ENCODE measurements around the gene ADGRL2. TPM values are rescaled to one million over a fixed set of nuclear protein-coding genes. Genes with fewer than 3 reads are reported as not detected.

ADGRL2 gene
- total and polyA plus RNA-seq, 5 donors from 2014 or later = not detected

DNA sequence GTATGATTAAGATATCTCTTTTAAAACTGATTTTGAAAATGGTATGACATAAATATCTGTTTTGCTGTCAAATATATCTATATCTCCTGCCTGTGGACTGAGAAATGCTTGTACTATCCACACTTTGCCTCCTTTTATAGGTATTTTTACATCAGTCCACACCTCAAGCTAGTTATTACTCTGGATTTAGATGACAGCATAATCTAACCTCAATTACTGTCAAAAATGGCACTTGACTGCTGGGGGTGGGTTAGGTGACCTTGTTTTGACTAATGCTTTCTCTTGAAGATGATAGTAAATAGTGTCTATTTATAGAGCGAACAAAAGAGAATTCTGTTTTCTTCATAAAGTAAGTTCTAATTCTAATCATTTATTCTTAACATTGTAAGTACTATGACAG, 9.1 kb downstream of the ADGRL2 start:
- ATAC-seq (ENCODE audit: low read depth in 2 of 2) = no peak
- Mint-ChIP-seq H3K4me1 (no peaks in the 10 kb centered on the region), H3K4me3 (no peak overlapping the region)

GRCh38 chr1:81811757-81812371, 11.1 kb downstream of the ADGRL2 start:
- Mint-ChIP-seq H3K27ac (no peak overlapping the region), H3K27me3 (no peaks in the 10 kb centered on the region), H3K36me3 (no peaks in the 10 kb centered on the region), H3K9me3 (peaks cover 0 to 4% (median 0%) of the 10 kb centered on the region in 7 donors), H3K4me3 (no peak overlapping the region), H3K4me1 (no peaks in the 10 kb centered on the region)
- H3K27me3 ChIP-seq (ENCODE audit: control insufficient read depth, insufficient read depth, low read length) = no peaks in the 10 kb centered on the region
- H3K36me3 ChIP-seq (ENCODE audit: control insufficient read depth, insufficient read depth, low read length) = no peaks in the 10 kb centered on the region
- no peaks in the 10 kb centered on the region for H3K9me3 ChIP-seq (ENCODE audit: control insufficient read depth in 2 of 2, low read length in 2 of 2)
- H3K4me3 ChIP-seq (ENCODE audit: low read depth, low read length) = no peak overlapping the region
- no peak for ATAC-seq (ENCODE audit: low read depth in 2 of 2)
- no peaks in the 10 kb centered on the region for H3K4me1 ChIP-seq (ENCODE audit: control insufficient read depth, insufficient read depth, low read length, poor library complexity, severe bottlenecking)
- DNase-seq = no peak
- no peak overlapping the region for H3K27ac ChIP-seq (ENCODE audit: insufficient read depth, low read length, poor library complexity, severe bottlenecking)

More for the DNA sequence above, 9.1 kb downstream of the ADGRL2 start:
- H3K9me3 ChIP-seq (ENCODE audit: control insufficient read depth in 2 of 2, low read length in 2 of 2) = no peaks in the 10 kb centered on the region
- Mint-ChIP-seq H3K9me3 (peaks cover 0 to 4% (median 0%) of the 10 kb centered on the region in 7 donors), H3K27ac (no peak overlapping the region), H3K36me3 (no peaks in the 10 kb centered on the region), H3K27me3 (no peaks in the 10 kb centered on the region)
- no peaks in the 10 kb centered on the region for H3K27me3 ChIP-seq (ENCODE audit: control insufficient read depth, insufficient read depth, low read length)
- H3K36me3 ChIP-seq (ENCODE audit: control insufficient read depth, insufficient read depth, low read length) = no peaks in the 10 kb centered on the region
- no peak overlapping the region for H3K27ac ChIP-seq (ENCODE audit: insufficient read depth, low read length, poor library complexity, severe bottlenecking)
- no peak for DNase-seq
- no peak overlapping the region for H3K4me3 ChIP-seq (ENCODE audit: low read depth, low read length)
- H3K4me1 ChIP-seq (ENCODE audit: control insufficient read depth, insufficient read depth, low read length, poor library complexity, severe bottlenecking) = no peaks in the 10 kb centered on the region

- Histone ChIP-seq H3K36me3 (ENCODE audit: control insufficient read depth, insufficient read depth, low read length) (no peaks in the 10 kb centered on the region), H3K9me3 (ENCODE audit: control insufficient read depth in 2 of 2, low read length in 2 of 2) (no peaks in the 10 kb centered on the region), H3K27me3 (ENCODE audit: control insufficient read depth, insufficient read depth, low read length) (no peaks in the 10 kb centered on the region), H3K27ac (ENCODE audit: insufficient read depth, low read length, poor library complexity, severe bottlenecking) (no peak overlapping the region), H3K4me3 (ENCODE audit: low read depth, low read length) (no peak overlapping the region), H3K4me1 (ENCODE audit: control insufficient read depth, insufficient read depth, low read length, poor library complexity, severe bottlenecking) (no peaks in the 10 kb centered on the region)
- DNase-seq = no peak
- Mint-ChIP-seq H3K9me3 (peaks cover 0 to 4% (median 0%) of the 10 kb centered on the region in 7 donors), H3K27me3 (no peaks in the 10 kb centered on the region), H3K36me3 (no peaks in the 10 kb centered on the region), H3K27ac (no peak overlapping the region), H3K4me3 (no peak overlapping the region), H3K4me1 (no peaks in the 10 kb centered on the region)
- ATAC-seq (ENCODE audit: low read depth in 2 of 2) = no peak
Observed at GRCh38 chr1:81812712-81813111, 12.0 kb downstream of the ADGRL2 start.

GRCh38 chr1:81813691-81814090, 13.0 kb downstream of the ADGRL2 start:
- Histone ChIP-seq H3K27me3 (ENCODE audit: control insufficient read depth, insufficient read depth, low read length) (no peaks in the 10 kb centered on the region), H3K9me3 (ENCODE audit: control insufficient read depth in 2 of 2, low read length in 2 of 2) (no peaks in the 10 kb centered on the region), H3K4me3 (ENCODE audit: low read depth, low read length) (no peak overlapping the region), H3K4me1 (ENCODE audit: control insufficient read depth, insufficient read depth, low read length, poor library complexity, severe bottlenecking) (no peaks in the 10 kb centered on the region), H3K27ac (ENCODE audit: insufficient read depth, low read length, poor library complexity, severe bottlenecking) (no peak overlapping the region), H3K36me3 (ENCODE audit: control insufficient read depth, insufficient read depth, low read length) (no peaks in the 10 kb centered on the region)
- Mint-ChIP-seq H3K27me3 (no peaks in the 10 kb centered on the region), H3K4me1 (no peaks in the 10 kb centered on the region), H3K4me3 (no peak overlapping the region), H3K36me3 (no peaks in the 10 kb centered on the region), H3K27ac (no peak overlapping the region), H3K9me3 (peaks cover 0 to 5% (median 0%) of the 10 kb centered on the region in 7 donors)
- ATAC-seq (ENCODE audit: low read depth in 2 of 2) (no peak), DNase-seq (no peak)

DNA sequence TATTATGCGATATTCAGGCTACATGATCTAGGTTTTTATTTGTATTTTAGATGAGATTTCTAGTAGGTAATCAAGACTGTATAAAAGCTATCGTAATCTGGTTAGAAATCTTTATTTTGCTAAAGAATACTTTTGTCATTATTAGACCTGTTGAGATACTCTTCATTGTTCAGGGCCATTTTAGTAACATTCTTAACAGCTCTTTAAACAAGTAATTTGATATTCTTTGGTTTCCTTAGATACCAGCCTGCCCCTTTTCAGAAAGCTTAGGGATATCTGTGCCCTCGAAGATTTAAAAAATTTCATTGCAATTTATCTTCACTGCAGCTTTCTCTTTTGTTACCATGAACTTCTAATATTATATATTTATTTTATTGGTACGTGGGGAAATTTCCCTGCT, 18.9 kb downstream of the ADGRL2 start:
- Histone ChIP-seq H3K27me3 (ENCODE audit: control insufficient read depth, insufficient read depth, low read length) (no peaks in the 10 kb centered on the region), H3K4me1 (ENCODE audit: control insufficient read depth, insufficient read depth, low read length, poor library complexity, severe bottlenecking) (no peaks in the 10 kb centered on the region), H3K36me3 (ENCODE audit: control insufficient read depth, insufficient read depth, low read length) (no peaks in the 10 kb centered on the region), H3K27ac (ENCODE audit: insufficient read depth, low read length, poor library complexity, severe bottlenecking) (no peak overlapping the region), H3K4me3 (ENCODE audit: low read depth, low read length) (no peak overlapping the region), H3K9me3 (ENCODE audit: control insufficient read depth in 2 of 2, low read length in 2 of 2) (no peaks in the 10 kb centered on the region)
- no peaks in the 10 kb centered on the region for H3K4me1 Mint-ChIP-seq
- H3K4me3 Mint-ChIP-seq = no peak overlapping the region
- H3K27me3 Mint-ChIP-seq = no peaks in the 10 kb centered on the region
- no peak overlapping the region for H3K27ac Mint-ChIP-seq
- DNase-seq (no peak), ATAC-seq (ENCODE audit: low read depth in 2 of 2) (no peak)
- peaks cover 0 to 10% (median 3%) of the 10 kb centered on the region in 7 donors for H3K9me3 Mint-ChIP-seq
- no peaks in the 10 kb centered on the region for H3K36me3 Mint-ChIP-seq

DNA sequence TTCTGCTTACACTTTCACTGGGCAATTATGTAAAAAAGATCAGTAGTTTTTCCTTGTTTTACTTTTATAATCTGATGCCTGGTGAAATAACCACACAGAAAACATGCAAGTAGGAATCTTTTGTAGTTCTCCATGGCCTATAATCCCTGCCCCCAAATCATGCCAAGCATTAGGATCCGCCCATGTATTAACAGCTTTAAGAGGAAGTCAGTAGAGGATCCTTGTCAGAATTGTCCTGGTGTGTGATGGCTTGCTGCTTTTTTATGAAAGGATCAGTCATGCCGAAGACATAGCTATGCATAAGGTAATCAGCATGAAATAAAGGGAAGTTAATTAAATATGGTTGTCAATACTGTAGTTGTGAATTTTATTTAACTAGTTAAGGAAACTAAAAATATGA, 20.0 kb downstream of the ADGRL2 start:
- Mint-ChIP-seq H3K27ac (no peak overlapping the region), H3K36me3 (no peaks in the 10 kb centered on the region), H3K4me3 (no peak overlapping the region), H3K27me3 (no peaks in the 10 kb centered on the region), H3K9me3 (peaks cover 2 to 16% (median 4%) of the 10 kb centered on the region in 7 donors), H3K4me1 (no peaks in the 10 kb centered on the region)
- Histone ChIP-seq H3K27ac (ENCODE audit: insufficient read depth, low read length, poor library complexity, severe bottlenecking) (no peak overlapping the region), H3K27me3 (ENCODE audit: control insufficient read depth, insufficient read depth, low read length) (no peaks in the 10 kb centered on the region), H3K4me3 (ENCODE audit: low read depth, low read length) (no peak overlapping the region), H3K9me3 (ENCODE audit: control insufficient read depth in 2 of 2, low read length in 2 of 2) (no peaks in the 10 kb centered on the region), H3K36me3 (ENCODE audit: control insufficient read depth, insufficient read depth, low read length) (no peaks in the 10 kb centered on the region), H3K4me1 (ENCODE audit: control insufficient read depth, insufficient read depth, low read length, poor library complexity, severe bottlenecking) (no peaks in the 10 kb centered on the region)
- DNase-seq (no peak), ATAC-seq (ENCODE audit: low read depth in 2 of 2) (no peak)

GRCh38 chr1:81823082-81823481, 22.3 kb downstream of the ADGRL2 start:
- Histone ChIP-seq H3K4me1 (ENCODE audit: control insufficient read depth, insufficient read depth, low read length, poor library complexity, severe bottlenecking) (no peaks in the 10 kb centered on the region), H3K36me3 (ENCODE audit: control insufficient read depth, insufficient read depth, low read length) (no peaks in the 10 kb centered on the region), H3K27me3 (ENCODE audit: control insufficient read depth, insufficient read depth, low read length) (no peaks in the 10 kb centered on the region), H3K27ac (ENCODE audit: insufficient read depth, low read length, poor library complexity, severe bottlenecking) (no peak overlapping the region), H3K4me3 (ENCODE audit: low read depth, low read length) (no peak overlapping the region), H3K9me3 (ENCODE audit: control insufficient read depth in 2 of 2, low read length in 2 of 2) (no peaks in the 10 kb centered on the region)
- Mint-ChIP-seq H3K4me1 (no peaks in the 10 kb centered on the region), H3K36me3 (no peaks in the 10 kb centered on the region), H3K4me3 (no peak overlapping the region), H3K27me3 (no peaks in the 10 kb centered on the region), H3K27ac (no peak overlapping the region), H3K9me3 (peaks cover 2 to 19% (median 5%) of the 10 kb centered on the region in 7 donors)
- no peak for ATAC-seq (ENCODE audit: low read depth in 2 of 2)
- DNase-seq = no peak

- Mint-ChIP-seq H3K4me1 (no peaks in the 10 kb centered on the region), H3K9me3 (peaks cover 1 to 17% (median 3%) of the 10 kb centered on the region in 7 donors), H3K36me3 (no peaks in the 10 kb centered on the region), H3K27ac (no peak overlapping the region), H3K4me3 (no peak overlapping the region), H3K27me3 (no peaks in the 10 kb centered on the region)
- ATAC-seq (ENCODE audit: low read depth in 2 of 2) = no peak
- Histone ChIP-seq H3K4me3 (ENCODE audit: low read depth, low read length) (no peak overlapping the region), H3K4me1 (ENCODE audit: control insufficient read depth, insufficient read depth, low read length, poor library complexity, severe bottlenecking) (no peaks in the 10 kb centered on the region), H3K36me3 (ENCODE audit: control insufficient read depth, insufficient read depth, low read length) (no peaks in the 10 kb centered on the region), H3K27ac (ENCODE audit: insufficient read depth, low read length, poor library complexity, severe bottlenecking) (no peak overlapping the region), H3K9me3 (ENCODE audit: control insufficient read depth in 2 of 2, low read length in 2 of 2) (no peaks in the 10 kb centered on the region), H3K27me3 (ENCODE audit: control insufficient read depth, insufficient read depth, low read length) (no peaks in the 10 kb centered on the region)
- no peak for DNase-seq
Observed at GRCh38 chr1:81824759-81825158, 24.0 kb downstream of the ADGRL2 start.
